C4-2B (cell line): Measurements from ENCODE around the gene IL6ST.

Experiments
- CTCF ChIP-seq: fragments of 450-650 bp; conservative IDR thresholded peaks from 2 replicates; pipeline ENCODE4 v1.5.1; 2017; ENCODE audit warnings: mild to moderate bottlenecking
- ZFX ChIP-seq: fragments of 450-650 bp; IDR thresholded peaks from 2 replicates; pipeline ENCODE4 v1.6.1; 2017

- TF ChIP-seq CTCF (no peak), ZFX (no peak)
Measured at GRCh38 chr5:56003179-56003578, 8.4 kb upstream of the IL6ST start.
